GM12891 (cell line): ENCODE data around the gene PI16.

Source experiments
- DNase-seq: peaks from one replicate; pipeline ENCODE4 v3.0.0; 2011; ENCODE audit warnings: low spot score; ENCODE audit not compliant: insufficient read length
- FAIRE-seq: peaks from 2 replicates; lab custom pipeline; 2011; peaks lifted over from hg19 to GRCh38; lab: Jason Lieb, UNC
- PAX5 ChIP-seq: IDR thresholded peaks from 2 replicates; pipeline ENCODE4 v1.6.1; 2011; ENCODE audit warnings: low read length, moderate library complexity, mild to moderate bottlenecking; ENCODE audit not compliant: insufficient read depth, severe bottlenecking
- POLR2A ChIP-seq: IDR thresholded peaks from 2 replicates; pipeline ENCODE4 v1.6.1; 2011; ENCODE audit warnings: low read depth, low read length, control low read depth
- POLR2AphosphoS5 ChIP-seq: IDR thresholded peaks from 2 replicates; pipeline ENCODE4 v1.6.1; 2011; ENCODE audit warnings: low read depth, low read length, control low read depth
- POU2F2 ChIP-seq: IDR thresholded peaks from 2 replicates; pipeline ENCODE4 v1.6.1; 2011; ENCODE audit warnings: low read depth, mild to moderate bottlenecking, control low read depth, low read length, moderate library complexity
- SPI1 ChIP-seq: IDR thresholded peaks from 2 replicates; pipeline ENCODE4 v1.6.1; 2011; ENCODE audit warnings: low read depth, low read length, control low read depth
- TAF1 ChIP-seq: IDR thresholded peaks from 2 replicates; pipeline ENCODE4 v1.6.1; 2011; ENCODE audit warnings: low read depth, low read length, control low read depth

Gene PI16

DNA sequence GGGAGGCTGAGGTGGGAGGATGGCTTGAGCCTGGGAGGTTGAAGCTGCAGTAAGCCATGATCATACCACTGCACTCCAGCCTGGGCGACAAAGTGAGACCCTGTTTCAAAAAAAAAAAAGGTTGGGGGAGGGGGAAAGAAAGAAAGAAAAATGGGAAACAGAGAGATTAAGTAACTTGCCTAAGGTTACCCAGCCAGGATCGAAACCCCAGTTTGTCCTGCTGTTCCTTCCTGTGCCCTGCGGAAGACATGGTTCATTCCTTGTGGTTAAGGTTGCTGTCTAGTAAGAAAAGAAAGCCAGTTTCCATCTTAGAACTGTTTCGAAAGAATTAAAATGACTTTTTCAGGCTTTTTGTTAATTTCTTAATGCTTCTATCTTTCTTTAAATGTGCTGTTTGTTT lies 38.9 kb upstream of the PI16 start:
- TF ChIP-seq POLR2A = no peak
- no peak for TF ChIP-seq TAF1
- TF ChIP-seq POU2F2 = no peak
- TF ChIP-seq POLR2AphosphoS5 = no peak
- TF ChIP-seq PAX5 = no peak
- no peak for TF ChIP-seq SPI1
- FAIRE-seq = no peak

DNA sequence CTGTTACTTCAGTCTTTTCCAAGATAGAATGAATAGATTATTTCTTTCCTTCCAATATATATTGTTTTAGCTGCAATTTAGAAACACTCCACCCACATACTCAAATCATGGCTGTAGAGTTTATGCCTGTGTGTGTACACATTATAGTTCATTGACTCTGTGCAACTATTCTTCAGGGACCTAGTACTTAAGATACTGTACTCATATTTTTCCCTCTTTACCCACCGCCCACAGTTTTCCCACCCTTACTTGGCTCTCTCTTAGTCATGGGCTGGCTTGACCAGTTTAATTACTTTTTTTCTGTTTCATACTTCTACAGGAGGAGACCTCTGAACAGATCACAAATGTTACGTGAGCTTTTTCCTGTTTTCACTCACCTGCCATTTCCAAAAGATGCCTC lies 38.4 kb upstream of the PI16 start:
- DNase-seq (no peak), FAIRE-seq (no peak)
- no peak for TF ChIP-seq SPI1
- no peak for TF ChIP-seq POU2F2
- no peak for TF ChIP-seq POLR2AphosphoS5
- no peak for TF ChIP-seq TAF1
- no peak for TF ChIP-seq PAX5
- TF ChIP-seq POLR2A = no peak

More for the DNA sequence above, 38.9 kb upstream of the PI16 start:
- DNase-seq = no peak

DNA sequence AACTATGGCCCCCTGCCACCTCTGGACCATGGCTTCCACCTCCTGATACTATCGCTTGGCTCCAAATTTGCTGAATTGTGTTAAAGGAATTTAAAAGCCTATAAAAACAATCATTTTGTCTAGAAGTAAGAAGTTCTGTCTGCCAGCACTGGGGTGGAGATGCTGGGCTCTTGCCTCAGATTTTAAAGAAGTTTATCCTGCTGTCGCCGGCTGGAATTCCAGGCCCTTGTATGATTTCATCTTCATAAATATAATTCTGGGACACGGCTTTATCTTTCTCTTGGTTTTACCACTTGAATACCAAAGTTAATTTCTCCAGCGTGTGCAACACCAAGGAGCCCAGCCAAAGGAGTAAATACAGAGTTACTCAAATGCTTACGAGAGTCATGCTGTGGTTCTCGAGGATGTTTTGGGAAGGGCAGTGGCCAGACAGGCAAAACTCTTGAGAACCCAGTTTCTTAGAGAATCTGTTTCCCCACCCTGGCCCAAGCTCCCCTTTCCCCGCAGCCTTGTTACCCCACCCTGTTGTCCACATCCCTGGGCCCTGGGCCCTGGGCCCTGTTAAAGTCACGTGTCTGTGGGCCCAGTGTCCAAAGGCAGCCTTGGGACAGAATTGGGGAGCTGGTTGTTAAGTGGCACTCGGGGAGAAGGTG lies 36.9 kb upstream of the PI16 start:
- DNase-seq = no peak
- TF ChIP-seq POLR2AphosphoS5 (no peak), POLR2A (no peak)

DNA sequence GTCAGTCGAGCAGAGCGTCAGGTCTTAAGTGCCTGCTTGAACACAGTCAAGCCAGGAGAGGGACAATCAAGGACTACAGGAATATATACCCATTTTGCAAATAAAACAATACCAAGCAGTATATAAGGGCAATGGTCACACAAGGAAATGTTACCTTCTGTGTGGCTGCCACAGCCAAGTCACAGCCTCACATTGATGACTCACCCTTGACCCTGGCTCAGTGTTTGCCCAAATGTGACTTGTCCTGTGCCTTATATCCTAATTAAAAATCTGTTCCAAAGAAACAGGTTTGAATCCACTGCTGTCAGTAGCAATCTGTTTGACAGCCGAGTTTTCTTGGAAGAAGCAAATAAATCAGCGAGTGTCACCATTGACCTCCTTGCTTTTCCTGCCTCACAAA lies 34.5 kb upstream of the PI16 start:
- DNase-seq = no peak
- no peak for FAIRE-seq
- TF ChIP-seq POU2F2 = no peak
- no peak for TF ChIP-seq TAF1
- TF ChIP-seq POLR2AphosphoS5 = no peak
- TF ChIP-seq SPI1 = no peak
- TF ChIP-seq PAX5 = no peak
- no peak for TF ChIP-seq POLR2A

More for the DNA sequence above, 36.9 kb upstream of the PI16 start:
- FAIRE-seq = no peak

DNA sequence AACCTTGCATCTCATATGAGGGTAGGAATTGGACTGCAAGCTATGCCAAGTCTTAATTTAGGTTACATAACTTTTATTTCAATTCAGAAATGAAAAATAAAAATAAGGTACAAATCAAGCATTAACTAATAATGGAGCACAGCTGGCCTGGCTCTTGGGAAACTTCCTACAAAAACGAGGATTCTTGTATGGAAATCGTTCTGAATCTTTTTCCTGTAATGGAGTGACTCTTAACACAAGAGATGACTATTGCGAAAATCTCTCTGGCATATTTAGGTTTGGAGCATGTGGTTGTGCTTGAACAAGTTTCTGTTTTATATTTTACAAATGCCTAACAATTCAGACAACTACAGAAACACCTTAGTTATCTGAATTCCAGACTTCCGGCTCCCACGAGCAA lies 34.0 kb upstream of the PI16 start:
- TF ChIP-seq PAX5 = no peak
- TF ChIP-seq POLR2A = no peak
- TF ChIP-seq SPI1 = no peak
- no peak for TF ChIP-seq POU2F2
- TF ChIP-seq TAF1 = no peak
- no peak for TF ChIP-seq POLR2AphosphoS5
- DNase-seq (no peak), FAIRE-seq (no peak)

DNA sequence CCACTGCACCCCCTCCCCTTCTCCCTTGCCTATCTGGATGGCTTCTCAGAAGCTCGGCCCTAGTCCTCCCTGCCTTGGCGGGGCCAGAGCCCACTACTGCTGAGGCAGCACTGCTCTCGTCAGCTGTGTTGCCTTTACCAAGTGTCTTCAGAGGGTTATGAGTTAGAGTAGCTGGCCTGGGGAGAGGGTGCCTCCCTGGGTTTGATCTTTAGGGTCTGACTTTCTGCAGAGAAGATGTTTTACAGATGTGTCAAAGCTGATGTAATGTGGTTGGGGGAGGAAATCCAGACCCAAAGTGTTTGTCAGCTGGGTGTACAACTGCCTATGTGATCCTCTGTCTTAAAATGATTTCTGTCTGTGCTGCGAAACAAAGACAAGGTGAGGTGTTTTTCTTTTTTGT lies 30.4 kb upstream of the PI16 start:
- no peak for DNase-seq
- TF ChIP-seq TAF1 (no peak), PAX5 (no peak), SPI1 (no peak), POLR2A (no peak), POLR2AphosphoS5 (no peak), POU2F2 (no peak)
- no peak for FAIRE-seq

DNA sequence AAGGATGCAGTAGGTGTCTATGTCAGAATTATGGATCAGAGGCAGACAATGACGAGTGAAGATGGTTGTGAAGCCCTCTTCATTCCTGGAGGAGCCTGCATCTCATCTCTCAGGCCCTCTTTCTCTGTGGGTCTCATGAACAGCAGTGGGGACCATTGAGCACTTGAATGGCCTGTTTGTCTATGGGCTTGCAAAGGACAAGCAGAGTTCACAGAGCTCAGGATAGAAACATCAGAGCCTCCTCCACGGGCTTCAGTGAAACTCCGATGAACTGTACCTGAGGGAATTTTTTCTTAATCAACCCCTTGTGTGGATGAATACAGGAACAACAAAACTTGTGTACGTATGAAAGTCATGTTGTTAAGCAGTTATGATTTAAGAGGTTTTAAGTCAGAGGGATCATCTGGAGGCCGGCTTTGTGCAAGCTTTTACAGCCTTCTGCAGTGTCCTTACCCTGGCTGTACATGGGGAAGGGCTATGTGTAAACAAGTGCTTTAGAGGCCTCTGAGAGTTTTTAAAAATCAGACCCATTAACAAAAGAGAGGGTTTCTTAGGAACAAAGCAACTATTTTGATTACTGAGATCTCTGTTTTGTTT lies 29.7 kb upstream of the PI16 start:
- TF ChIP-seq TAF1 = no peak
- TF ChIP-seq PAX5 = no peak
- no peak for TF ChIP-seq SPI1
- no peak for TF ChIP-seq POLR2AphosphoS5
- TF ChIP-seq POU2F2 = no peak
- TF ChIP-seq POLR2A = no peak
- DNase-seq (no peak), FAIRE-seq (no peak)

DNA sequence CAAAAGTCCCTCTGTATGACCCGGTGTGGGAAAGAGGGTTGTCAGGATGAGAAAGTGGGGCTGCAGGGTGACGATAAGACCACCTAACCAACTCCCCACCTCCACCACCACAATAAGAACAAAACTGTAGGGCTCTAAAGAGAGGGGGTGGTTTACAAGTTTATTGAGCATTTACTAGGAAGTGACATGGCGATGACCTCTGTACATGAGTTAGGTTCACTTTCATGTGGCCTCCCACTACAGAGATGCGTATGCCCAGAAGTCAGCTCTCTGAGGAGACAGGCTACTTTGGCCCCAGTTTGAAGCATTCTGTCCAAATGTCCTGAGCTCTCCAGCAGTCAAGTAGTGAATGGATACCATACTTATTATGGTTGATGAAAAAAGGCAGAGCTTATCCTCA lies 28.7 kb upstream of the PI16 start:
- TF ChIP-seq TAF1 = no peak
- no peak for TF ChIP-seq PAX5
- no peak for TF ChIP-seq SPI1
- 0 out of 2 replicates have a peak, but pooled peaks have one; percentile 28 for TF ChIP-seq POU2F2
- TF ChIP-seq POLR2A = no peak
- 0 out of 2 replicates have a peak, but pooled peaks have one; percentile 29 for TF ChIP-seq POLR2AphosphoS5
- no peak for FAIRE-seq
- DNase-seq = no peak

DNA sequence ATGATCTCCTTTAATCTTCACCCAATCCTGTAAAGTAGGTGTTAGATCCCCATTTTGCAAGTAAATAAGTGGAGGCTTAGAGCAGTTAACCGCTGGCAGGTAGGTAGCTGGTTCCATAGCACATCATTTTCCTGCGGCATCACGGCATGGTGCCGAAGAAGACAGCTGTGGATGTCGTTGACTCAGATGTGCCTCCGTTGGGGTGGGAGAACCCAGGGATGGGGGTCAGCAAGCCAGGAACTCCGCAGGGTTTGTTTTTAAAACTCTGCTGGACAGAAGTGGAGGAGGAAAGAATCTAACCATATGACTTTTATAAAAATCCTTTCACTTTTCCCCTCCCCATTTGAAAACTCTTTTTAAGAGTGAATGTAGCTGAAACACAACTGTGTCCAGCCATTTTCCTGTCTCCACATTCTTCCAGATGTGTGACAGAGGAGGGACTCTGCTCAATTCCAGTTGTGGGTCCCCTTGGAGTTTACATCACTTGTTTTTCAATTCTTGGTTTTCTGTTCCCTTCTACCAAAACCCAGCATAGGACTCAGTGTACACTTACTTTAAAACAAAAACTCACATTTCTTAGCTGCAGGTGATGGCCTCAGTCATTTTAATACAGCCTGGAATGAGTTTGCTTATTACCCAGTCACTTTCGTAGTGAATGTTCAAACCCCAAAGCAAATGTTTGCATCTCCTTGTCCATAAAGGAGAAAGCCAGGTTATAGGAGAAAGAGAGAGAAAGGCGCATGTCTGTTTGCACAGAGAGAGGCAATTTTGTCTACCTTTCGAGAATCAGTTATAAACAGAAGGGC lies 27.6 kb upstream of the PI16 start:
- DNase-seq (no peak), FAIRE-seq (no peak)
- TF ChIP-seq POLR2A = no peak
- TF ChIP-seq SPI1 = no peak
- no peak for TF ChIP-seq POU2F2
- no peak for TF ChIP-seq PAX5
- no peak for TF ChIP-seq TAF1
- no peak for TF ChIP-seq POLR2AphosphoS5
